Measurements from ENCODE around the gene GLIPR1.

GRCh38 chr12:75539889-75540288, 59.3 kb downstream of the GLIPR1 start:
- TF ChIP-seq CTCF (IDR thresholded peaks at IDR 0.05; ENCODE audit: extremely low read depth in 1 of 2, insufficient read depth in 1 of 2, low read depth in 1 of 2, low read length in 2 of 2) (no peak), MAX (IDR thresholded peaks at IDR 0.05; ENCODE audit: insufficient read depth, insufficient read length) (no peak), FOS (IDR thresholded peaks at IDR 0.05; ENCODE audit: borderline replicate concordance, insufficient read depth, low read length) (no peak), POLR2AphosphoS5 (IDR thresholded peaks at IDR 0.05; ENCODE audit: insufficient read depth, low read depth, low read length) (no peak), POLR2A (IDR thresholded peaks at IDR 0.05; ENCODE audit: low read depth, low read length) (no peak), EZH2 (IDR thresholded peaks at IDR 0.05; ENCODE audit: borderline replicate concordance, low read depth, low read length, severe bottlenecking) (no peak), MYC (IDR thresholded peaks at IDR 0.05; ENCODE audit: low read depth, low read length) (no peak), JUN (IDR thresholded peaks at IDR 0.05; ENCODE audit: borderline replicate concordance, insufficient read depth, insufficient read length, low read depth) (no peak)
